GM12872 (cell line): Measurements from ENCODE around the gene NLRP7.

ENCODE experiments used
- CTCF ChIP-seq: IDR thresholded peaks from 3 replicates; pipeline ENCODE4 v1.5.1; 2011; ENCODE audit warnings: low read depth, mild to moderate bottlenecking, low read length, moderate library complexity; ENCODE audit not compliant: insufficient read depth

Gene NLRP7

GRCh38 chr19:54947381-54947780 lies at the start of gene NLRP7:
NLRP7 (minus strand) TSS chr19:54947530.
- no peak for TF ChIP-seq CTCF

- TF ChIP-seq CTCF, result no peak
These were observed 48.2 kb upstream of the NLRP7 start for GRCh38 chr19:54995561-54995960.

- TF ChIP-seq CTCF, result no peak
These were observed 22.3 kb upstream of the NLRP7 start for GRCh38 chr19:54969647-54970046.

GRCh38 chr19:54967611-54968010 lies 20.3 kb upstream of the NLRP7 start:
- no peak for TF ChIP-seq CTCF

GRCh38 chr19:54959840-54960239 lies 12.5 kb upstream of the NLRP7 start:
- TF ChIP-seq CTCF, result no peak

GRCh38 chr19:54955376-54955775 lies 8.0 kb upstream of the NLRP7 start:
- no peak for TF ChIP-seq CTCF

DNA sequence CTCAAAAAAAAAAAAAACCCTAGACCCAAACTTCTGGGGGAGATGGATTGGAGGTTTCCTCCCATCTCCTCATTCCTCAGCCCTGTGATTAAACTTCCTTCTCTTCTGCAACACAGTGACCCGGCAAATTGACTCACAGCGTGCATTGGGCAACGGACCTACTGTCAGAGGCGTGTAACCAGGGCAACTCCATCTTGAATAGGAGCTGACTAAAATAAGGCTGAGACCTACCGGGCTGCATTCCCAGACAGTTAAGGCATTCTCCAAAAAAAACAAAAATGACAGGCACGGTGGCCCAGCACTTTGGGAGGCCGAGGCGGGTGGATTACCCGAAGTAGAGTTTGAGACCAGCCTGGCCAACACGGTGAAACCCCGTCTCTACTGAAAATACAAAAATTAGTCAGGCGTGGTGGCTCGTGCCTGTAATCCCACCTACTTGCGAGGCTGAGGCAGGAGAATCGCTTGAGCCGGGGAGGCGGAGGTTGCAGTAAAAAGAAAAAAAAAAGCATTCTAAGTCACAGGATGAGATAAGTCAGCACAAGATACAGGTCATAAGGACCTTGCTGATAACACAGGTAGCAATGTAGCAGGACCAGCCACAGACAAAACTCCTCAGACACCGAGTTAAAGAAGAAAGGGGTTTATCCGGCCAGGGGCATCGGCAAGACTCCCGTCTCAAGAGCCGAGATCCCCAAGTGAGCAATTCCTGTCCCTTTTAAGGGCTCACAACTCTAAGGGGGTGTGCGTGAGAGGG lies 5.4 kb upstream of the NLRP7 start:
- no peak for TF ChIP-seq CTCF

GRCh38 chr19:54949412-54949811 lies 2.1 kb upstream of the NLRP7 start:
- no peak for TF ChIP-seq CTCF
